BE2C (cell line): ENCODE data around the gene KAT2B. TPM values are rescaled to one million over a fixed set of nuclear protein-coding genes. Genes with fewer than 3 reads are reported as not detected.
A peak's percentile ranks its signal among the peaks of the same experiment; 100 is the strongest.

Experiments used
- DNase-seq: peaks from one replicate; pipeline ENCODE4 v3.0.0-alpha.2; 2020
- H3K27me3 ChIP-seq: fragments of 250-450 bp; sonication (Bioruptor Pico); 2 replicates; pipeline ENCODE4 v1.5.1; 2020; ENCODE audit warnings: mild to moderate bottlenecking
- H3K36me3 ChIP-seq: fragments of 250-450 bp; sonication (Bioruptor Pico); 2 replicates; pipeline ENCODE4 v1.5.1; 2020; ENCODE audit warnings: mild to moderate bottlenecking
- H3K4me1 ChIP-seq: fragments of 250-450 bp; sonication (Bioruptor Pico); 2 replicates; pipeline ENCODE4 v1.5.1; 2020
- H3K4me3 ChIP-seq: 2 replicates; pipeline ENCODE4 v1.5.1; 2011; ENCODE audit warnings: low read depth, low read length
- H3K9me3 ChIP-seq: fragments of 250-450 bp; sonication (Bioruptor Pico); 2 replicates; pipeline ENCODE4 v1.5.1; 2020
- polyA plus RNA-seq: library from polyadenylated mRNA; unstranded; fragments of >200 nt; gene quantifications from one replicate; pipeline ENCODE4 v1.2.1, GENCODE V29; 2012; ENCODE audit warnings: low read depth, missing spikeins; ENCODE audit not compliant: insufficient read length, insufficient read depth
- TF ChIP-seq, protein P1 (sequence below): IDR thresholded peaks from 2 replicates; pipeline ENCODE4 v1.5.1; 2012; ENCODE audit warnings: mild to moderate bottlenecking, low read depth, low read length

KAT2B gene
- polyA plus RNA-seq: 4.1 TPM

DNA sequence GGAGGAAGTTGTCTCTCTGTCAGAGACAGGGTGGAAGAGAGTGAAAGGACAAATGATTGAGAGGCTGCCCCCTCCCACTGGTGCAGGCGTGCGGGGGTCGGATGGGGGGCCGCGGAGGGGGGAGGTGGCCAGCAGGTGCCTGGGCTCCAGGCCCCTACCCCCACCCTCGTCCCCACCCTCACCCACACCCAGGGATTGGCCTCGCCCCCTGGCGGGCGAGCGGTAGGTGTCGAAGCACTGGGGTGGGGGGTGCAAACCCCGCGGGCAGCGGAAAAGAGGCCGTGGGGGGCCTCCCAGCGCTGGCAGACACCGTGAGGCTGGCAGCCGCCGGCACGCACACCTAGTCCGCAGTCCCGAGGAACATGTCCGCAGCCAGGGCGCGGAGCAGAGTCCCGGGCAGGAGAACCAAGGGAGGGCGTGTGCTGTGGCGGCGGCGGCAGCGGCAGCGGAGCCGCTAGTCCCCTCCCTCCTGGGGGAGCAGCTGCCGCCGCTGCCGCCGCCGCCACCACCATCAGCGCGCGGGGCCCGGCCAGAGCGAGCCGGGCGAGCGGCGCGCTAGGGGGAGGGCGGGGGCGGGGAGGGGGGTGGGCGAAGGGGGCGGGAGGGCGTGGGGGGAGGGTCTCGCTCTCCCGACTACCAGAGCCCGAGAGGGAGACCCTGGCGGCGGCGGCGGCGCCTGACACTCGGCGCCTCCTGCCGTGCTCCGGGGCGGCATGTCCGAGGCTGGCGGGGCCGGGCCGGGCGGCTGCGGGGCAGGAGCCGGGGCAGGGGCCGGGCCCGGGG, at the start of gene KAT2B:
TSS of gene KAT2B (plus strand) at position 682 of the 783 bp plus-strand sequence. CDS start at position 714, 32 bp downstream.
- H3K9me3 ChIP-seq: no peaks in the 10 kb centered on the region
- H3K4me3 ChIP-seq: peak within 1 kb of the TSS; percentile 71
- TF ChIP-seq, protein P1, sequence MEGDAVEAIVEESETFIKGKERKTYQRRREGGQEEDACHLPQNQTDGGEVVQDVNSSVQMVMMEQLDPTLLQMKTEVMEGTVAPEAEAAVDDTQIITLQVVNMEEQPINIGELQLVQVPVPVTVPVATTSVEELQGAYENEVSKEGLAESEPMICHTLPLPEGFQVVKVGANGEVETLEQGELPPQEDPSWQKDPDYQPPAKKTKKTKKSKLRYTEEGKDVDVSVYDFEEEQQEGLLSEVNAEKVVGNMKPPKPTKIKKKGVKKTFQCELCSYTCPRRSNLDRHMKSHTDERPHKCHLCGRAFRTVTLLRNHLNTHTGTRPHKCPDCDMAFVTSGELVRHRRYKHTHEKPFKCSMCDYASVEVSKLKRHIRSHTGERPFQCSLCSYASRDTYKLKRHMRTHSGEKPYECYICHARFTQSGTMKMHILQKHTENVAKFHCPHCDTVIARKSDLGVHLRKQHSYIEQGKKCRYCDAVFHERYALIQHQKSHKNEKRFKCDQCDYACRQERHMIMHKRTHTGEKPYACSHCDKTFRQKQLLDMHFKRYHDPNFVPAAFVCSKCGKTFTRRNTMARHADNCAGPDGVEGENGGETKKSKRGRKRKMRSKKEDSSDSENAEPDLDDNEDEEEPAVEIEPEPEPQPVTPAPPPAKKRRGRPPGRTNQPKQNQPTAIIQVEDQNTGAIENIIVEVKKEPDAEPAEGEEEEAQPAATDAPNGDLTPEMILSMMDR: peak; percentile 46
- H3K36me3 ChIP-seq: no peaks in the 10 kb centered on the region
- H3K27me3 ChIP-seq: no peaks in the 10 kb centered on the region
- no peaks in the 10 kb centered on the region for H3K4me1 ChIP-seq
- peak; percentile 73 for DNase-seq

DNA sequence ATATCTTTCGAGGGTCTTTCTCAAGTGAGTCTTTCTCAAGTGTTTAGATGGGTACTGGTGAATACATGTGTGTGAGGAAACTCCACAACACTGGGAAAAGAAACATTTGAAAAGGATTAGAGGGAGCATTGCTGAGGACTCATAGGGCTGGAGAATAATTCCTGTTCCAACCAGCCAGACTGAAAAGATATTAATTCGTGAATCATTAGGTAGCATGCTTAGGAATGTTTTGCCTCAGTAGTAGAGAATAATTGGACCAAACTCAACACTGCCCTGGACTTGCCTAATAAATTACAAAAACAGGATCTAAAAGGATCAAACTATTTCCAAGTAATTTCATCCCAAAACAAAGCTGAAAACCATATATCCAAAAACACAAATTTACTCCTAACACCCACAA, 45.5 kb upstream of the KAT2B start:
- Histone ChIP-seq H3K4me1 (no peaks in the 10 kb centered on the region), H3K36me3 (no peaks in the 10 kb centered on the region), H3K9me3 (no peaks in the 10 kb centered on the region), H3K4me3 (no peak overlapping the region), H3K27me3 (no peaks in the 10 kb centered on the region)
- TF ChIP-seq, protein P1: no peak
- no peak for DNase-seq

DNA sequence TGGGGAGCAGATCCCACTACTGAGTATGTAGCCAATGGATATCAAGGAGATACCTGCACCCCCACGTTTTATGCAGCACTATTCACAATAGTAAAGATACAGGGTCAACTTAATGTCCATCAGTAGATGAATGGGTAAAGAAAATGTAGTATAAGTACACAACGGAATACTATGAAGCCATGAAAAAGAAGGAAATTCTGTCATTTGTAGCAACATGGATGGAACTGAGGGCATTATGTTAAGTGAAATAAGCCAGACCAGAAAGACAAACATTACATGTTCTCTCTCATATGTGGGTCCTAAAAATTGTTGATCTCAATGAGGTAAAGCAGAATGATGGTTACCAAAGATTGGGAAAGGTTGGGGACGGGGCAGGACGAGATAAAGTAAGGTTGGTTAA, 42.7 kb upstream of the KAT2B start:
- Histone ChIP-seq H3K36me3 (no peaks in the 10 kb centered on the region), H3K4me3 (no peak overlapping the region), H3K9me3 (no peaks in the 10 kb centered on the region), H3K4me1 (no peaks in the 10 kb centered on the region), H3K27me3 (no peaks in the 10 kb centered on the region)
- TF ChIP-seq, protein P1: no peak
- no peak for DNase-seq

DNA sequence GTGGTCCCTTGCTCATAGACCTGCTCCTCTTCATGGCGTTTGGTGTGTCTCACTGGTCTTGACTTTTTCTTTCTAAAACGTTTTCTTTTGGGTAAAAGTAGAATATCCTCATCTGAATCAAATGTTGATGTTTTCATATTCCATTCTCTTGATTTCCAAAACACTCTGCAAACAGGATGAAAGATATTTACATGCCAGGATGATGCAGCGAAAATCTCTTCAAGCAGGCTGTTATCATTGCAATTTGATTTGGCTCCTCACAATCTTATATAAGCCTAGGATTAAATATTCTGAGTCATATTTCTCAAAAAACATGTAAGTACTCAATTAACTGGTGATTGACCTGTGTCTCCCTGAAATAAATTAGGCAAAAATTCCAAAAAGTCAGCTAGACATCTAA, 38.3 kb upstream of the KAT2B start:
- no peak for DNase-seq
- Histone ChIP-seq H3K4me1 (no peaks in the 10 kb centered on the region), H3K27me3 (no peaks in the 10 kb centered on the region), H3K4me3 (no peak overlapping the region), H3K9me3 (no peaks in the 10 kb centered on the region), H3K36me3 (no peaks in the 10 kb centered on the region)
- TF ChIP-seq, protein P1: no peak

DNA sequence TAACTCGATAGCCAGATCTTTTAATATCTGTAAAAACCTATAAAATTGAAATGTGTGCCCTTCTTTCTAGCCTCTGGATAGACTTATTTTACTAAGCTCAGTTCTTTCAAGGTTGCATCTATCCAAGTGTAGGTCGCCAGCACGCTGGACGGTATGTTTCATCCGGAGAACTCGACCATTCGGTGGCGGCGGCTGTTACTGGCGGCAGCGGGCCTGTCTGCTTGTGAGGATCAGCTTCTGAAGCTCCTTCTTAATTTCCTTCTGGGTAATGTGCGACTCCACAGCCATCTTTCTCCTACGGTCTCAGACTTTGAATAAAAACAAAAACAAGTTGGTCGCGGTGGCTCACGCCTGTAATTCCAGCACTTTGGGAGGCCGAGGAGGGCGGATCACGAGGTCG, 32.3 kb upstream of the KAT2B start:
- TF ChIP-seq, protein P1: no peak
- H3K27me3 ChIP-seq: no peaks in the 10 kb centered on the region
- no peak overlapping the region for H3K4me3 ChIP-seq
- no peaks in the 10 kb centered on the region for H3K9me3 ChIP-seq
- no peaks in the 10 kb centered on the region for H3K4me1 ChIP-seq
- H3K36me3 ChIP-seq: no peaks in the 10 kb centered on the region
- DNase-seq: no peak

DNA sequence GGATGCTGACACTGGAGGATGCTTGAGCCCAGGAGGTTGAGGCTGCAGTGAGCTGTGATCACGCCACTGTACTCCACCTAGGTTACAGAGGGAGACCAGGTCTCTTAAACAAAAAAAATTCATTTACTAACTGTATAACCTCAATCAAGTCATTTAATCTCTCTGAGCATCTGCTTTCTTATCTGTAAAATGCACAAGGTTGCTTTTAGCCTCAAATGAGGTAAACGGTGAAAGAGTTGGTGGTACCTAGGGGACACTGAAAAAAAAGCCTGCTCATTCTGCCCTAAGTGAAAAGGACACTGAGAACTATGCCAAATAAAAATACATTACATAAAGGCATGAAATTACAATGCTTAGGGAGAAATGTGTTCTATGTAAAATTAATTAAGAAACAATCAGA, 31.6 kb upstream of the KAT2B start:
- Histone ChIP-seq H3K36me3 (no peaks in the 10 kb centered on the region), H3K9me3 (no peaks in the 10 kb centered on the region), H3K4me3 (no peak overlapping the region), H3K4me1 (no peaks in the 10 kb centered on the region), H3K27me3 (no peaks in the 10 kb centered on the region)
- DNase-seq: no peak
- TF ChIP-seq, protein P1: no peak
